Transverse colon (tissue), 4 donors: ENCODE data around the gene CIP2A. TPM values are rescaled to one million over a fixed set of nuclear protein-coding genes. Genes with fewer than 3 reads are reported as not detected.

Experiments
- DNase-seq: peaks from one replicate; pipeline ENCODE4 v3.0.0-alpha.2; 2019
- H3K27ac ChIP-seq, 4 donors: fragments of 200-600 bp; sonication (generic); 2 replicates each; pipeline ENCODE4 v1.5.1; 2016 to 2018; ENCODE audit warnings: inconsistent platforms in 4 of 4
- H3K27me3 ChIP-seq: fragments of 200-600 bp; sonication (generic); 2 replicates; pipeline ENCODE4 v1.5.1; 2017; ENCODE audit warnings: inconsistent platforms
- H3K36me3 ChIP-seq, 4 donors: fragments of 200-600 bp; sonication (generic); 2 replicates each; pipeline ENCODE4 v1.5.1; 2017 to 2019; ENCODE audit warnings: inconsistent platforms in 4 of 4
- H3K4me1 ChIP-seq, 4 donors: fragments of 200-600 bp; sonication (generic); 2 replicates each; pipeline ENCODE4 v1.5.1; 2017 to 2020; ENCODE audit warnings: inconsistent platforms in 4 of 4
- H3K4me3 ChIP-seq, 4 donors: fragments of 200-600 bp; sonication (generic); 1 replicate in 1 of 4; 2 replicates in 3 of 4; pipeline versions ENCODE4 v1.5.1 to v1.6.1; 2017 to 2019; ENCODE audit warnings: inconsistent platforms in 4 of 4
- H3K9me3 ChIP-seq, 2 donors: fragments of 200-600 bp; sonication (generic); 2 replicates each; pipeline ENCODE4 v1.5.1; 2017 to 2019; ENCODE audit warnings: inconsistent platforms in 2 of 2
- CTCF ChIP-seq, 5 experiments: fragments of 200-600 bp in 3 of 5; fragments of 450-650 bp in 2 of 5; sonication (generic) in 3 of 5; IDR thresholded peaks; 1 replicate in 2 of 5; 2 replicates in 3 of 5; pipeline ENCODE4 v1.5.1; 2016 to 2017; ENCODE audit warnings: antibody characterized with exemption in 5 of 5, inconsistent platforms in 3 of 5, mild to moderate bottlenecking in 2 of 5, moderate library complexity in 1 of 5
- EP300 ChIP-seq: sonication (generic); formaldehyde crosslinking; IDR thresholded peaks from one replicate; pipeline ENCODE4 v1.6.1; 2017; ENCODE audit warnings: antibody characterized with exemption, low read depth
- POLR2A ChIP-seq: fragments of 450-650 bp; IDR thresholded peaks from one replicate; pipeline ENCODE4 v1.6.1; 2016; ENCODE audit warnings: antibody characterized with exemption, mild to moderate bottlenecking, moderate library complexity
- POLR2AphosphoS5 ChIP-seq, 3 donors: sonication (generic); formaldehyde crosslinking; IDR thresholded peaks; one replicate each; pipeline ENCODE4 v1.6.1; 2016; ENCODE audit warnings: antibody characterized with exemption in 3 of 3
- WGBS, 2 donors: methylation state at CpG; one replicate each; pipeline ENCODE4 v1.1.5; 2018; ENCODE audit warnings: low coverage in 1 of 2; 5-methylcytosine and 5-hydroxymethylcytosine counted together
- in situ Hi-C, 4 donors: fragments of 200-750 bp; cut with MboI; loops; one replicate each; pipeline versions ENCODE4 v1.15.0 to v1.15.1; 2017; ENCODE audit warnings: low sequenced_read_pairs in 3 of 4, low pct_ligation_motif_present in 1 of 4, low pct_unique_long_range_greater_than_20kb in 1 of 4
- intact Hi-C: fragments of 100-400 bp; cut with DNase I; formaldehyde crosslinking; loops from one replicate; pipeline ENCODE4 v1.15.1; 2023; ENCODE audit warnings: low total_unique reads
- total RNA-seq, 4 donors: library from RNA; depleted of rRNA; stranded (reverse); fragments of >200 nt; gene quantifications; one replicate each; pipeline ENCODE4 v1.1.0, GENCODE V29; 2016

The CIP2A gene
- total RNA-seq, 4 donors from 2014 or later: 0.40 to 3.2 (median 2.0) TPM

- no peak overlapping the region for H3K27ac ChIP-seq
- no peak overlapping the region for H3K4me3 ChIP-seq
- no peak for TF ChIP-seq POLR2A
- in situ Hi-C loops: no loop called here
- no peak for DNase-seq
- H3K27me3 ChIP-seq: no peaks in the 10 kb centered on the region
- WGBS, 2 donors: 83 to 90% methylated on average over 1 to 2 of the region's 2 CpGs
- no peaks in the 10 kb centered on the region for H3K9me3 ChIP-seq
- intact Hi-C loops: no loop called here
- H3K4me1 ChIP-seq: no peaks in the 10 kb centered on the region
- H3K36me3 ChIP-seq: no peaks in the 10 kb centered on the region
These were observed 79.4 kb downstream of the CIP2A start for GRCh38 chr3:108509871-108510270.

- no peaks in the 10 kb centered on the region for H3K27me3 ChIP-seq
- H3K9me3 ChIP-seq: no peaks in the 10 kb centered on the region
- H3K4me1 ChIP-seq: no peaks in the 10 kb centered on the region
- intact Hi-C loops (no loop called here), in situ Hi-C loops (no loop called here)
- 88 to 90% methylated on average over 3 of the region's 3 CpGs for WGBS, 2 donors
- TF ChIP-seq POLR2AphosphoS5 (IDR thresholded peaks at IDR 0.05): no peak
- TF ChIP-seq CTCF (IDR thresholded peaks at IDR 0.05): no peak
- TF ChIP-seq EP300: no peak
- TF ChIP-seq POLR2A: no peak
- no peak for DNase-seq
- H3K36me3 ChIP-seq: no peaks in the 10 kb centered on the region
- H3K27ac ChIP-seq: no peak overlapping the region
- H3K4me3 ChIP-seq: no peak overlapping the region
These were observed 80.0 kb downstream of the CIP2A start for GRCh38 chr3:108509263-108509662.

GRCh38 chr3:108507902-108508301, 81.3 kb downstream of the CIP2A start:
- intact Hi-C loops (no loop called here), in situ Hi-C loops (no loop called here)
- DNase-seq: no peak
- H3K36me3 ChIP-seq: no peaks in the 10 kb centered on the region
- no peaks in the 10 kb centered on the region for H3K4me1 ChIP-seq
- no peaks in the 10 kb centered on the region for H3K27me3 ChIP-seq
- TF ChIP-seq CTCF (IDR thresholded peaks at IDR 0.05): no peak
- TF ChIP-seq POLR2A: no peak
- TF ChIP-seq POLR2AphosphoS5 (IDR thresholded peaks at IDR 0.05): no peak
- no peak for TF ChIP-seq EP300
- no peak overlapping the region for H3K27ac ChIP-seq
- H3K9me3 ChIP-seq: no peaks in the 10 kb centered on the region
- H3K4me3 ChIP-seq: no peak overlapping the region

GRCh38 chr3:108505811-108506210, 83.4 kb downstream of the CIP2A start:
- no peak for DNase-seq
- in situ Hi-C loops (no loop called here), intact Hi-C loops (no loop called here)
- Histone ChIP-seq H3K36me3 (no peaks in the 10 kb centered on the region), H3K9me3 (no peaks in the 10 kb centered on the region), H3K27me3 (no peaks in the 10 kb centered on the region), H3K4me3 (no peak overlapping the region), H3K27ac (no peak overlapping the region), H3K4me1 (no peaks in the 10 kb centered on the region)
- TF ChIP-seq CTCF (IDR thresholded peaks at IDR 0.05) (no peak), POLR2AphosphoS5 (IDR thresholded peaks at IDR 0.05) (no peak), POLR2A (no peak), EP300 (no peak)
- 77 to 100% methylated on average over 1 of the region's 1 CpG for WGBS, 2 donors

- Histone ChIP-seq H3K36me3 (no peaks in the 10 kb centered on the region), H3K4me1 (no peaks in the 10 kb centered on the region), H3K9me3 (no peaks in the 10 kb centered on the region), H3K4me3 (no peak overlapping the region), H3K27me3 (no peaks in the 10 kb centered on the region), H3K27ac (no peak overlapping the region)
- intact Hi-C loops: no loop called here
- in situ Hi-C loops: no loop called here
- TF ChIP-seq POLR2AphosphoS5 (IDR thresholded peaks at IDR 0.05) (no peak), EP300 (no peak), CTCF (IDR thresholded peaks at IDR 0.05) (no peak), POLR2A (no peak)
- no peak for DNase-seq
These were observed 85.5 kb downstream of the CIP2A start for GRCh38 chr3:108503722-108504121.
